Stimulated activated CD8-positive, alpha-beta memory T cell treated with anti-CD3 and anti-CD28 coated beads, Interleukin-15, amount 100 ng/mL, for 48 hours (primary cell): ENCODE results near the gene E2F3.
"Not testable (repeated sequence)": the region's sequence is repeated elsewhere in the genome, so short reads cannot be mapped to it uniquely, and the experiment has no call there.

ENCODE experiments used
- DNase-seq, 2 donors: peaks; one replicate each; pipeline ENCODE4 v3.0.0-alpha.2; 2020; ENCODE audit warnings: low read depth in 2 of 2

The E2F3 gene

GRCh38 chr6:20433929-20434328 is 32.2 kb downstream of the E2F3 start:
- DNase-seq, result no peak

GRCh38 chr6:20434766-20435165 is 33.1 kb downstream of the E2F3 start:
- DNase-seq, result no peak

GRCh38 chr6:20436719-20437118 is 35.0 kb downstream of the E2F3 start:
- no peak for DNase-seq

- no peak for DNase-seq
These were observed 36.0 kb downstream of the E2F3 start for GRCh38 chr6:20437639-20438038.

- DNase-seq, result no peak
These were observed 36.9 kb downstream of the E2F3 start for GRCh38 chr6:20438462-20439070.

- DNase-seq, result no peak
These were observed 37.9 kb downstream of the E2F3 start for GRCh38 chr6:20439558-20439957.

GRCh38 chr6:20440296-20440695 is 38.6 kb downstream of the E2F3 start:
- DNase-seq, result no peak

GRCh38 chr6:20441236-20441635 is 39.6 kb downstream of the E2F3 start:
- DNase-seq, result no peak

GRCh38 chr6:20441921-20442320 is 40.2 kb downstream of the E2F3 start:
- DNase-seq, result no peak

- no peak for DNase-seq
These were observed 43.1 kb downstream of the E2F3 start for GRCh38 chr6:20444786-20445271.

- DNase-seq, result no peak
These were observed 45.5 kb downstream of the E2F3 start for GRCh38 chr6:20447157-20447556.

GRCh38 chr6:20447581-20448132 is 46.0 kb downstream of the E2F3 start:
- DNase-seq, result no peak

GRCh38 chr6:20448828-20449227 is 47.1 kb downstream of the E2F3 start:
- no peak for DNase-seq

- DNase-seq, result no peak
These were observed 52.6 kb downstream of the E2F3 start for GRCh38 chr6:20454204-20454824.

- no peak for DNase-seq
These were observed 53.7 kb downstream of the E2F3 start for GRCh38 chr6:20455251-20455940.

GRCh38 chr6:20458027-20458894 is 56.6 kb downstream of the E2F3 start:
- DNase-seq, result no peak

- DNase-seq, result no peak
These were observed 58.0 kb downstream of the E2F3 start for GRCh38 chr6:20459682-20460081.

- no peak for DNase-seq
These were observed 59.9 kb downstream of the E2F3 start for GRCh38 chr6:20461576-20461975.

- DNase-seq, result no peak
These were observed 61.7 kb downstream of the E2F3 start for GRCh38 chr6:20463396-20463795.

- no peak for DNase-seq
These were observed 62.4 kb downstream of the E2F3 start for GRCh38 chr6:20464041-20464440.

- no peak for DNase-seq
These were observed 63.2 kb downstream of the E2F3 start for GRCh38 chr6:20464847-20465246.

GRCh38 chr6:20465616-20466015 is 63.9 kb downstream of the E2F3 start:
- not testable (repeated sequence) for DNase-seq
